Trophoblast cell (in vitro differentiated cells and primary cell): Measurements from ENCODE around the gene ITPKB.
"Not testable (repeated sequence)": the region's sequence is repeated elsewhere in the genome, so short reads cannot be mapped to it uniquely, and the experiment has no call there.

ENCODE experiments used
- DNase-seq, 2 donors: peaks; one replicate each; pipeline ENCODE4 v3.0.0-alpha.2; 2016
- H2AFZ ChIP-seq: 2 replicates; pipeline ENCODE4 v1.6.1; 2013; ENCODE audit warnings: low read length, moderate library complexity, mild to moderate bottlenecking; ENCODE audit not compliant: insufficient read depth, poor library complexity
- H2AK5ac ChIP-seq: 2 replicates; pipeline ENCODE4 v1.6.1; 2013; ENCODE audit warnings: mild to moderate bottlenecking, low read length
- H2BK120ac ChIP-seq: 2 replicates; pipeline ENCODE4 v1.6.1; 2013; ENCODE audit warnings: low read length, mild to moderate bottlenecking, moderate library complexity; ENCODE audit not compliant: insufficient read depth, poor library complexity
- H2BK12ac ChIP-seq: 2 replicates; pipeline ENCODE4 v1.6.1; 2013; ENCODE audit warnings: mild to moderate bottlenecking, low read length, moderate library complexity
- H2BK5ac ChIP-seq: 2 replicates; pipeline ENCODE4 v1.6.1; 2013; ENCODE audit warnings: low read length, low read depth, moderate library complexity, mild to moderate bottlenecking; ENCODE audit not compliant: poor library complexity
- H3K14ac ChIP-seq: 2 replicates; pipeline ENCODE4 v1.6.1; 2013; ENCODE audit warnings: mild to moderate bottlenecking, low read length
- H3K18ac ChIP-seq: 2 replicates; pipeline ENCODE4 v1.6.1; 2013; ENCODE audit warnings: mild to moderate bottlenecking, low read length
- H3K23ac ChIP-seq: 2 replicates; pipeline ENCODE4 v1.6.1; 2013; ENCODE audit warnings: low read length
- H3K27ac ChIP-seq: 2 replicates; pipeline ENCODE4 v1.5.1; 2013; ENCODE audit warnings: low read depth, mild to moderate bottlenecking, inconsistent platforms, low read length, moderate library complexity
- H3K27me3 ChIP-seq: 2 replicates; pipeline ENCODE4 v1.6.1; 2013; ENCODE audit warnings: inconsistent platforms, mild to moderate bottlenecking, low read length, moderate library complexity; ENCODE audit not compliant: insufficient read depth
- H3K36me3 ChIP-seq, 2 experiments: 1 replicate in 1 of 2; 2 replicates in 1 of 2; pipeline ENCODE4 v1.6.1; 2013; ENCODE audit warnings: low read length in 2 of 2, mild to moderate bottlenecking in 2 of 2, moderate library complexity in 1 of 2; ENCODE audit not compliant: insufficient read depth in 2 of 2, control insufficient read depth in 1 of 2
- H3K4ac ChIP-seq: 2 replicates; pipeline ENCODE4 v1.6.1; 2013; ENCODE audit warnings: low read depth, mild to moderate bottlenecking, low read length, moderate library complexity
- H3K4me1 ChIP-seq, 2 experiments: 1 replicate in 1 of 2; 2 replicates in 1 of 2; pipeline ENCODE4 v1.6.1; 2013; ENCODE audit warnings: low read length in 2 of 2, mild to moderate bottlenecking in 2 of 2, moderate library complexity in 1 of 2; ENCODE audit not compliant: insufficient read depth in 2 of 2, control insufficient read depth in 1 of 2
- H3K4me2 ChIP-seq: 2 replicates; pipeline ENCODE4 v1.6.1; 2013; ENCODE audit warnings: inconsistent platforms, mild to moderate bottlenecking, low read length, moderate library complexity
- H3K4me3 ChIP-seq: 2 replicates; pipeline ENCODE4 v1.5.1; 2013; ENCODE audit warnings: mild to moderate bottlenecking, low read depth, low read length, inconsistent platforms
- H3K79me1 ChIP-seq: one replicate; pipeline ENCODE4 v1.6.1; 2013; ENCODE audit warnings: low read length
- H3K79me2 ChIP-seq: 2 replicates; pipeline ENCODE4 v1.6.1; 2013; ENCODE audit warnings: low read length, mild to moderate bottlenecking; ENCODE audit not compliant: control insufficient read depth, insufficient read depth, poor library complexity
- H3K9ac ChIP-seq: 2 replicates; pipeline ENCODE4 v1.6.1; 2013; ENCODE audit warnings: mild to moderate bottlenecking, low read length
- H3K9me3 ChIP-seq: 2 replicates; pipeline ENCODE4 v1.6.1; 2013; ENCODE audit warnings: low read depth, mild to moderate bottlenecking, control low read depth, inconsistent platforms, low read length; ENCODE audit not compliant: insufficient read depth
- H4K12ac ChIP-seq: 2 replicates; pipeline ENCODE4 v1.6.1; 2013; ENCODE audit warnings: low read depth, mild to moderate bottlenecking, low read length, moderate library complexity
- H4K8ac ChIP-seq: 2 replicates; pipeline ENCODE4 v1.6.1; 2013; ENCODE audit warnings: low read depth, mild to moderate bottlenecking, low read length, moderate library complexity
- H4K91ac ChIP-seq: one replicate; pipeline ENCODE4 v1.6.1; 2013; ENCODE audit warnings: low read depth, mild to moderate bottlenecking, low read length, moderate library complexity
- WGBS: extraction: QIAGEN DNeasy Blood & Tissue Kit; methylation state at CpG from one replicate; pipeline ENCODE4 v1.1.7; 2013; ENCODE audit warnings: missing lambda C conversion rate; ENCODE audit not compliant: insufficient read length, insufficient coverage; ENCODE audit errors: extremely low coverage; 5-methylcytosine and 5-hydroxymethylcytosine counted together

Gene ITPKB

DNA sequence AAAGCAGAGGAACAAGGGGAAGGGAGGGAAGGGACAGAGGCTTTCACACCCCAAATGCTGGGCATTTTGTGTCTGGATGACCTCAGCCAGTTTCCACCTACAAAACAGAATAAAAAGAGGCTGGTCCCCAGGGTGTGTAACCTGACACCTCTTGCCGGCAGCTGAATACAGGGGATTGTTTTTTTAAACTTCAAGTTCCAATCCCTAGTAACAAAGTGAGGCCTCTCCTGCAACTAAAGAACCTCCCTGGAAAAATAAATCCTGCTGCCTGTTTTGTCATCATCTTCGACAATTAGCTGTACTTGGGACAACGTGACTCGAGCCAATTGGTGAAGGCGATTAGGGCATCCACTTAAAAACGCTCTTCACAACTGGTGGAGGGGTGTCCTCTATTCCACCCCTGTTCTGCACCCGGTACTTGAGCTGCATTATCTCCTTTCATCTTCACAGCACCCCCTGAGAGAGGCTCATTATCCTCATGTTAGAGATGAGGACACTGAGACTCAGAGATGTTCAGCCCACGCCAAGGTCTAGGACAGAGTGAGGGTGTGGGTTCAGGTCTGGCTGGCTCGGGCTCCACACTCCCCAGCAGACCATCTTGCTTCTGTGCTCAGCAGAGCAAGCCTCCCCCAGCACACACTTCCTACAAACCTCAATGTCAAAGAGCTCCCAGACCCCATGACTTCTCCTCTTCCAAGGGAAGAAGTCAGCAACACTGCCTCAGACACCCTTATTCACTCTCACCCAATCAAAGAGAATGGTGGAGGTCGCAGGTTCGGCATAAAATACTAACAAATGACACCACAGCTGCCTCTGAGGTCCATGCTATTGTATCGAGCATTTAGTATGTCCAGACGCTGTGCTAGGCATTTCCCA is 15.2 kb downstream of the ITPKB start:
- no CpG with 5 or more reads among the region's 13 CpGs for WGBS
- H3K4me2 ChIP-seq, result no peak overlapping the region

DNA sequence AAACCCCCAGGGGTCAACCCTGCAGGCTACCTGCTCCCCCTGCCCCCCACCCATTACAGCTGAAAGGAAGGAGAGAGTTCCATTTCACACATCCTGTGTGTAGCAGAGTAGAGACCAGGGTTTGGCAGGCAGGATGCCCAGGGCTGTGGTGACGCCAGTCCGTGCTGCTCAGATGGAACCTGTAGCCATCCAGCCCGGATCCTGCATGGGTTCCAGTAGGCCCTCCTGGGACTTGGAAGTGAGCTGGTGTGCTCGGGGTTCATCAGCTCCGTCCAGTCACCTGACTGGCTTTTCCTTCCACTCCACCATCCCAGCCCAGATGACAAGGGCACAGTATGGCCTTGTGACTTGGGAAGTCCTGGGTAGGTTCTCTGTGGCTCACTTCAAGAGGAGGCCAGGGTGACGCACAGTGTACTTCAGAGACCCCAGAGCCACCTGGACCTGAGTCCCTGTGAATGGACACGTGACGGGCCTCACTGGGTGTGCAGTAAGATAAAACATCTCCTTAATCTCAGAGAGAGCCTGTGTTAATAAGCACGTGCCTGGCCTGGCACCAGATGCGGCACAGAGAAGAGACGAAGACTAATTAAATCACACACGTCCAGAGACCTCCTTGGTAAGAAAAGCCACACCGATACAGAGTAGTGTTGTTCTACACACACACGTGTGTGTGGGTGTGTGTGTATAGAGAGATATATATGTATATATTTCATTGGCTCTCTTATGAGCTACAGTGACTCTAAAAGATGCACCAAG is 16.0 kb downstream of the ITPKB start:
- Histone ChIP-seq H3K9me3 (peaks cover 2% of the 10 kb centered on the region), H2BK120ac (no peak overlapping the region), H3K4ac (no peak overlapping the region), H3K23ac (no peak overlapping the region), H2BK5ac (no peak overlapping the region), H3K18ac (no peak overlapping the region), H3K14ac (no peak overlapping the region), H2AK5ac (no peak overlapping the region), H2AFZ (no peak overlapping the region), H3K4me3 (no peak overlapping the region), H3K27ac (no peak overlapping the region), H2BK12ac (no peak overlapping the region), H3K79me1 (peaks cover 3% of the 10 kb centered on the region), H3K4me2 (no peak overlapping the region), H3K27me3 (no peaks in the 10 kb centered on the region), H3K36me3 (no peaks in the 10 kb centered on the region), H4K91ac (no peak overlapping the region), H3K9ac (no peak overlapping the region), H4K12ac (no peak overlapping the region), H4K8ac (peak overlapping the region; percentile 13), H3K4me1 (peaks cover 22 to 23% of the 10 kb centered on the region in 2 experiments), H3K79me2 (no peaks in the 10 kb centered on the region)
- no CpG with 5 or more reads among the region's 14 CpGs for WGBS
- no peak for DNase-seq

More for the DNA sequence above, 15.2 kb downstream of the ITPKB start:
- Histone ChIP-seq H3K4me1 (peaks cover 25 to 27% of the 10 kb centered on the region in 2 experiments), H2AK5ac (no peak overlapping the region), H3K4me3 (no peak overlapping the region), H2AFZ (no peak overlapping the region), H3K79me2 (no peaks in the 10 kb centered on the region), H4K12ac (no peak overlapping the region), H3K23ac (no peak overlapping the region), H4K8ac (no peak overlapping the region), H2BK12ac (peak overlapping the region; percentile 7), H3K9me3 (peaks cover 2% of the 10 kb centered on the region), H2BK120ac (no peak overlapping the region), H4K91ac (no peak overlapping the region), H2BK5ac (no peak overlapping the region), H3K27me3 (no peaks in the 10 kb centered on the region), H3K9ac (no peak overlapping the region), H3K79me1 (peaks cover 3% of the 10 kb centered on the region), H3K18ac (peak overlapping the region; percentile 3), H3K14ac (no peak overlapping the region), H3K4ac (no peak overlapping the region), H3K27ac (no peak overlapping the region), H3K36me3 (no peaks in the 10 kb centered on the region)
- peak in 1 of 2 donors; percentile 15 for DNase-seq

DNA sequence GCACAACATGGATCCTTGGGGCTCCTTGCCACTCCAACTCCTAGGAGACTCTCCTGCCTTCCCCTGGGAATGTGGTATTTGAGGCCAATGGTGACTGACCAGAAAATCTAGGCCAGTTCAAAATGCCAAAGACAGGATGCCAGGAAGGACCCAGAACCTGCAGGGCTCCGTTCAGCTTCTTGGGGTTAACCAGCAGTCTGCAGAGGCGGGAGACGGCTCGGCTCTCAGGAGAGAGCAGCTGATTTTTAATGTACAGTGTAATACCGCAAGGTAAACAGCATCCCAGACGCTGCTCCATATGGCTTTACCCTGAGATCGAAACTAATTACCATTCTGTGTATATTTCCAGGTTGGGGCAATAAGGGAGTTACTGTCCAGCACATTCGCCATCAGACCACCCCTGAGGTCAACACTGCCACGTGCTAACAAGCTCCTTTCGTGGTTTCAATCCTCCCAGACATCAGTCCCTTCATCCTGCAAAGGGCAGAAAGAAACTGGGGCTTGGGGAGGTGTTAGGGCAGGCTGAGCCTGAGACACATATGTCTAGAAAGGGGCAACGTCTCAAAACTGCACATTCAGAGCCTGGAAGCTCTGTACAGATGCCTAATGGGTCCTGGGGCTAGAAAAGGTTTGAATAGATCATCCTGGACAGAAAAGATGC is 16.7 kb downstream of the ITPKB start:
- Histone ChIP-seq H3K23ac (no peak overlapping the region), H3K18ac (no peak overlapping the region), H3K9ac (no peak overlapping the region), H2BK120ac (no peak overlapping the region), H3K4ac (no peak overlapping the region), H3K27ac (no peak overlapping the region), H2AFZ (no peak overlapping the region), H3K4me3 (no peak overlapping the region), H3K14ac (no peak overlapping the region), H3K9me3 (peaks cover 2% of the 10 kb centered on the region), H2BK12ac (no peak overlapping the region), H4K12ac (no peak overlapping the region), H3K79me1 (peaks cover 3% of the 10 kb centered on the region), H3K36me3 (no peaks in the 10 kb centered on the region), H3K27me3 (no peaks in the 10 kb centered on the region), H3K79me2 (no peaks in the 10 kb centered on the region), H3K4me1 (peaks cover 20 to 21% of the 10 kb centered on the region in 2 experiments), H3K4me2 (no peak overlapping the region), H4K91ac (no peak overlapping the region), H2AK5ac (no peak overlapping the region), H4K8ac (no peak overlapping the region), H2BK5ac (no peak overlapping the region)
- no peak for DNase-seq
- WGBS, result no CpG with 5 or more reads among the region's 11 CpGs

DNA sequence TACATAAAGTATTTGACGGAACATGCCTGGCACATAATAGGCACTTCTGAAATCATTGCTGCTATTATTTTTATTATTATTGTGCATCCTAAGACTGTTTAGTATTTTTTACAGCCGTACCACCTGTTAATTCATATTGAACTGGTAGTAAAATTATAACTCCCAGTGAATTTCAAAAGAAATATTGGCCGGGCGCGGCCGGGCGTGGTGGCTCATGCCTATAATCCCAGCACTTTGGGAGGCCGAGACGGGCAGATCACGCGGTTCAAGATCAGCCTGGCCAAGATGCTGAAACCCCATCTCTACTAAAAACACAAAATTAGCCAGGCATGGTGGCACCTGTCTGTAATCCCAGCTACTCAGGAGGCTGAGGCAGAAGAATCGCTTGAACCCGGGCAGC is 18.5 kb downstream of the ITPKB start:
- not testable (repeated sequence) for H3K18ac ChIP-seq, H3K36me3 ChIP-seq, H3K4ac ChIP-seq, H3K79me2 ChIP-seq, H3K9ac ChIP-seq, H3K79me1 ChIP-seq, H3K9me3 ChIP-seq, H3K23ac ChIP-seq, DNase-seq, H3K4me2 ChIP-seq, H4K91ac ChIP-seq, H3K4me3 ChIP-seq, H2BK12ac ChIP-seq, H3K27ac ChIP-seq, H2AFZ ChIP-seq, H4K8ac ChIP-seq, H3K27me3 ChIP-seq, H4K12ac ChIP-seq, H2AK5ac ChIP-seq, H2BK5ac ChIP-seq, H3K14ac ChIP-seq, H2BK120ac ChIP-seq
- peaks cover 20 to 21% of the 10 kb centered on the region in 2 experiments for H3K4me1 ChIP-seq
- no CpG with 5 or more reads among the region's 13 CpGs for WGBS
